M059J (cell line): ENCODE data around the gene ATG16L1. TPM values are rescaled to one million over a fixed set of nuclear protein-coding genes. Genes with fewer than 3 reads are reported as not detected.

Source experiments
- DNase-seq: peaks from one replicate; pipeline ENCODE4 v3.0.0-alpha.2; 2012; ENCODE audit warnings: low read depth
- total RNA-seq: library from RNA; depleted of rRNA; stranded (reverse); fragments of >200 nt; shearing (Covaris generic); gene quantifications from 2 replicates; pipeline ENCODE4 v1.2.3, GENCODE V29; 2014

ATG16L1 gene
- total RNA-seq, 1 experiment from 2014 or later = 32.5 TPM

- DNase-seq = no peak
Measured at GRCh38 chr2:233260661-233261060, 9.2 kb downstream of the ATG16L1 start.

- no peak for DNase-seq
Measured at GRCh38 chr2:233261819-233262555, 10.5 kb downstream of the ATG16L1 start.

GRCh38 chr2:233262562-233262961 lies 11.1 kb downstream of the ATG16L1 start:
- DNase-seq = no peak

GRCh38 chr2:233263045-233263570 lies 11.6 kb downstream of the ATG16L1 start:
- DNase-seq = no peak

- no peak for DNase-seq
Measured at GRCh38 chr2:233264667-233265066, 13.2 kb downstream of the ATG16L1 start.

- no peak for DNase-seq
Measured at GRCh38 chr2:233265899-233266431, 14.5 kb downstream of the ATG16L1 start.

- no peak for DNase-seq
Measured at GRCh38 chr2:233266481-233266880, 15.0 kb downstream of the ATG16L1 start.

- DNase-seq = no peak
Measured at GRCh38 chr2:233267516-233268245, 16.2 kb downstream of the ATG16L1 start.

- DNase-seq = no peak
Measured at GRCh38 chr2:233270366-233270765, 18.9 kb downstream of the ATG16L1 start.

- no peak for DNase-seq
Measured at GRCh38 chr2:233270951-233271350, 19.5 kb downstream of the ATG16L1 start.

- DNase-seq = no peak
Measured at GRCh38 chr2:233271693-233272092, 20.2 kb downstream of the ATG16L1 start.

GRCh38 chr2:233273120-233273519 lies 21.6 kb downstream of the ATG16L1 start:
- no peak for DNase-seq

GRCh38 chr2:233275223-233275622 lies 23.8 kb downstream of the ATG16L1 start:
- no peak for DNase-seq

- DNase-seq = no peak
Measured at GRCh38 chr2:233278921-233279320, 27.4 kb downstream of the ATG16L1 start.

- no peak for DNase-seq
Measured at GRCh38 chr2:233280114-233280693, 28.7 kb downstream of the ATG16L1 start.

GRCh38 chr2:233281553-233281952 lies 30.1 kb downstream of the ATG16L1 start:
- DNase-seq = no peak

- DNase-seq = no peak
Measured at GRCh38 chr2:233281992-233282603, 30.6 kb downstream of the ATG16L1 start.

GRCh38 chr2:233285921-233286320 lies 34.4 kb downstream of the ATG16L1 start:
- no peak for DNase-seq

- DNase-seq = no peak
Measured at GRCh38 chr2:233287871-233288270, 36.4 kb downstream of the ATG16L1 start.

GRCh38 chr2:233288663-233289062 lies 37.2 kb downstream of the ATG16L1 start:
- peak; percentile 84 for DNase-seq

GRCh38 chr2:233289648-233290047 lies 38.2 kb downstream of the ATG16L1 start:
- peak; percentile 48 for DNase-seq
